IMR-90 (cell line): Measurements from ENCODE around the gene UBE2S. TPM values are rescaled to one million over a fixed set of nuclear protein-coding genes. Genes with fewer than 3 reads are reported as not detected.
A peak's percentile ranks its signal among the peaks of the same experiment; 100 is the strongest.

Experiments
- ATAC-seq: fragments of 200-7000 bp; cut with Tn5 transposase; 2 replicates; pipeline ENCODE4 v1.9.1; 2020; ENCODE audit warnings: low read depth, mild to moderate bottlenecking, moderate library complexity
- BruUV-seq: library from RNA; stranded (reverse); fragments of 400-500 nt; replicated peaks from 2 replicates; lab custom pipeline; 2021; lab: Mats Ljungman, UMichigan
- CTCF ChIA-PET: fragments of 300-600 bp; formaldehyde crosslinking; extraction: SDS; loops from one replicate; lab custom pipeline; 2021; ENCODE audit warnings: antibody characterized with exemption; lab: Yijun Ruan, JAX
- POLR2A ChIA-PET: fragments of 300-600 bp; sonication (Branson Sonifier 250); formaldehyde crosslinking; loops from one replicate; lab custom pipeline; 2022; ENCODE audit warnings: antibody characterized with exemption; ENCODE audit not compliant: unreplicated experiment; lab: Charles Lee
- DNase-seq: peaks from one replicate; pipeline ENCODE4 v3.0.0; 2013
- H2AFZ ChIP-seq: replicated peaks from 2 replicates; pipeline ENCODE3; 2013; ENCODE audit warnings: low read length, mild to moderate bottlenecking; ENCODE audit not compliant: poor library complexity
- H2AK5ac ChIP-seq: 2 replicates; pipeline ENCODE4 v1.6.1; 2013; ENCODE audit warnings: low read depth, low read length, inconsistent platforms
- H2AK9ac ChIP-seq: replicated peaks from 2 replicates; pipeline ENCODE3; 2013; ENCODE audit warnings: mild to moderate bottlenecking, low read depth, low read length, moderate library complexity; ENCODE audit not compliant: poor library complexity
- H2BK120ac ChIP-seq: 2 replicates; pipeline ENCODE4 v1.6.1; 2013; ENCODE audit warnings: low read depth, low read length, inconsistent platforms
- H2BK15ac ChIP-seq: 3 replicates; pipeline ENCODE4 v1.6.1; 2013; ENCODE audit warnings: low read depth, low read length, inconsistent platforms
- H2BK20ac ChIP-seq: 2 replicates; pipeline ENCODE4 v1.6.1; 2013; ENCODE audit warnings: low read depth, mild to moderate bottlenecking, inconsistent platforms, low read length, moderate library complexity
- H2BK5ac ChIP-seq: 2 replicates; pipeline ENCODE4 v1.6.1; 2013; ENCODE audit warnings: mild to moderate bottlenecking, low read depth, low read length, inconsistent platforms; ENCODE audit not compliant: poor library complexity, severe bottlenecking
- H3K14ac ChIP-seq: replicated peaks from 2 replicates; pipeline ENCODE4 v1.6.1; 2013; ENCODE audit warnings: low read depth, low read length, inconsistent platforms
- H3K18ac ChIP-seq: 2 replicates; pipeline ENCODE4 v1.6.1; 2013; ENCODE audit warnings: low read depth, low read length, control low read depth
- H3K23ac ChIP-seq: 2 replicates; pipeline ENCODE4 v1.6.1; 2013; ENCODE audit warnings: low read depth, low read length, inconsistent platforms
- H3K27ac ChIP-seq: 2 replicates; pipeline ENCODE4 v1.5.1; 2013; ENCODE audit warnings: mild to moderate bottlenecking, control low read depth, low read length; ENCODE audit not compliant: insufficient read depth
- H3K27me3 ChIP-seq: 2 replicates; pipeline ENCODE4 v1.6.1; 2013; ENCODE audit warnings: low read length; ENCODE audit not compliant: control insufficient read depth, insufficient read depth
- H3K36me3 ChIP-seq: 2 replicates; pipeline ENCODE4 v1.6.1; 2013; ENCODE audit warnings: low read length, mixed read lengths; ENCODE audit not compliant: control insufficient read depth, insufficient read depth
- H3K4ac ChIP-seq: 2 replicates; pipeline ENCODE4 v1.6.1; 2013; ENCODE audit warnings: low read depth, low read length, inconsistent platforms
- H3K4me1 ChIP-seq: 2 replicates; pipeline ENCODE4 v1.6.1; 2013; ENCODE audit warnings: low read length, mixed read lengths; ENCODE audit not compliant: control insufficient read depth, insufficient read depth
- H3K4me2 ChIP-seq: 2 replicates; pipeline ENCODE4 v1.6.1; 2013; ENCODE audit warnings: low read depth, mild to moderate bottlenecking, control low read depth, low read length, moderate library complexity
- H3K4me3 ChIP-seq: 2 replicates; pipeline ENCODE4 v1.5.1; 2013; ENCODE audit warnings: low read depth, mild to moderate bottlenecking, control low read depth, low read length, moderate library complexity; ENCODE audit not compliant: insufficient read depth
- H3K56ac ChIP-seq: 2 replicates; pipeline ENCODE4 v1.6.1; 2013; ENCODE audit warnings: low read length, inconsistent platforms; ENCODE audit not compliant: insufficient read depth; ENCODE audit errors: extremely low read depth
- H3K79me1 ChIP-seq, 2 experiments: 2 replicates each; pipeline ENCODE4 v1.6.1; 2013; ENCODE audit warnings: low read length in 2 of 2, inconsistent platforms in 1 of 2, low read depth in 1 of 2
- H3K9ac ChIP-seq: 2 replicates; pipeline ENCODE4 v1.6.1; 2013; ENCODE audit warnings: low read depth, low read length, control low read depth
- H3K9me1 ChIP-seq: 2 replicates; pipeline ENCODE4 v1.6.1; 2013; ENCODE audit warnings: low read length, inconsistent platforms; ENCODE audit not compliant: insufficient read depth
- H3K9me3 ChIP-seq: 2 replicates; pipeline ENCODE4 v1.6.1; 2013; ENCODE audit warnings: low read length; ENCODE audit not compliant: control insufficient read depth, insufficient read depth
- H4K20me1 ChIP-seq: 2 replicates; pipeline ENCODE4 v1.6.1; 2013; ENCODE audit warnings: low read length, inconsistent platforms; ENCODE audit not compliant: insufficient read depth
- H4K5ac ChIP-seq: 2 replicates; pipeline ENCODE4 v1.6.1; 2013; ENCODE audit warnings: mild to moderate bottlenecking, low read depth, low read length, control low read depth
- H4K8ac ChIP-seq, 2 experiments: 2 replicates each; pipeline ENCODE4 v1.6.1; 2013; ENCODE audit warnings: low read depth in 2 of 2, low read length in 2 of 2, control low read depth in 1 of 2, inconsistent platforms in 1 of 2
- H4K91ac ChIP-seq: 2 replicates; pipeline ENCODE4 v1.6.1; 2013; ENCODE audit warnings: low read depth, low read length, inconsistent platforms; ENCODE audit not compliant: insufficient read depth
- SMC3 ChIP-seq: fragments of 150-350 bp; IDR thresholded peaks from 2 replicates; pipeline ENCODE4 v1.6.1; 2016; ENCODE audit warnings: low read depth, mild to moderate bottlenecking, antibody characterized with exemption, low read length, moderate library complexity
- WGBS, 2 experiments: methylation state at CpG; one replicate each; pipeline versions ENCODE4 v1.1.5 to v1.1.7; 2013; ENCODE audit warnings: missing lambda C conversion rate in 2 of 2; ENCODE audit not compliant: insufficient read length in 1 of 2; ENCODE audit errors: extremely low coverage in 2 of 2; 5-methylcytosine and 5-hydroxymethylcytosine counted together
- dilution Hi-C: fragments of 300-500 bp; cut with HindIII; formaldehyde crosslinking; loops from one replicate; pipeline ENCODE4 v1.14.3; 2018; ENCODE audit warnings: low sequenced_read_pairs; ENCODE audit not compliant: unreplicated experiment
- in situ Hi-C: fragments of 300-500 bp; cut with MboI; formaldehyde crosslinking; loops from 3 replicates; pipeline ENCODE4 v1.14.3; 2019; ENCODE audit warnings: low sequenced_read_pairs, inconsistent platforms, mixed read lengths
- intact Hi-C: fragments of 100-400 bp; cut with micrococcal nuclease; formaldehyde crosslinking; loops from 2 replicates; pipeline ENCODE4 v1.10.0; 2022
- polyA plus RNA-seq, 3 experiments: library from polyadenylated mRNA; depleted of rRNA; stranded (reverse); fragments of >200 nt; gene quantifications; 2 replicates each; pipeline ENCODE4 v1.2.3, GENCODE V29; 2012; ENCODE audit warnings: low replicate concordance in 1 of 3
- total RNA-seq: library from RNA; depleted of rRNA; stranded (reverse); fragments of >200 nt; gene quantifications from 2 replicates; pipeline ENCODE4 v1.2.3, GENCODE V29; 2012

Gene UBE2S
- total and polyA plus RNA-seq, 2 of the 4 experiments (the other 2 are of a cell fraction), result 69.5 to 104 TPM

DNA sequence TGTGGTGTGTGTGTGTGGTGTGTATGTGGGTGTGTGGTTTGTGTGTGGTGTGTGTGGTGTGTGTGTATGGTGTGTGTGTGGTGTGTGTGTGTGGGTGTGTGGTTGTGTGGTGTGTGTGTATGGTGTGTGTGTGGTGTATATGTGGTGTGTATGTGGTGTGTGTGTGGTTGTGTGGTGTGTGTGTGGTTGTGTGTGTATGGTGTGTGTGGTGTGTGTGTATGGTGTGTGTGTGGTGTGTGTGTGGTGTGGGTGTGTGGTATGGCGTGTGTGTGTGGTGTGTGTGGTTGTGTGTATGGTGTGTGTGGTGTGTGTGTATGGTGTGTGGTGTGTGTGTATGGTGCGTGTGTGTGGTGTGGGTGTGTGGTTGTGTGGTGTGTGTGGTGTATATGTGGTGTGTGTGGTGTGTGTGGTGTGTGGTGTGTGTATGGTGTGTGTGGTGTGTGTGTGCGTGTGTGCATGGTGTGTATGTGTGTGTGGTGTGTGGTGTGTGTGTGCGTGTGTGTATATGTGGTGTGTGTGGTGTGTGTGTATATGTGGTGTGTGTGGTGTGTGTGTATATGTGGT, 26.9 kb upstream of the UBE2S start:
- in situ Hi-C loops, result no loop called here
- dilution Hi-C loops, result no loop called here
- ATAC-seq, result no peak

More for the DNA sequence above, 26.9 kb upstream of the UBE2S start:
- H2AFZ ChIP-seq, result no peak overlapping the region
- H3K4me1 ChIP-seq, result no peaks in the 10 kb centered on the region
- H3K18ac ChIP-seq, result no peak overlapping the region
- BruUV-seq, result no TSS peak
- no peak overlapping the region for H3K4ac ChIP-seq
- H3K14ac ChIP-seq, result no peak overlapping the region
- no peaks in the 10 kb centered on the region for H3K79me1 ChIP-seq
- no peak for TF ChIP-seq SMC3
- H3K9me3 ChIP-seq, result peaks cover 3% of the 10 kb centered on the region
- H3K56ac ChIP-seq, result no peak overlapping the region
- no peak overlapping the region for H4K91ac ChIP-seq
- WGBS, 2 experiments, result 86% methylated on average over 3 of the region's 4 CpGs; no CpG with 5 or more reads in 1 of the 2 experiments
- H3K9ac ChIP-seq, result no peak overlapping the region
- DNase-seq, result no peak
- H3K36me3 ChIP-seq, result no peaks in the 10 kb centered on the region
- H2AK9ac ChIP-seq, result no peak overlapping the region
- ChIA-PET POLR2A (no interaction called here), CTCF (no interaction called here)
- H3K9me1 ChIP-seq, result peaks cover 11% of the 10 kb centered on the region; the same call in 1 of the 2 replicates
- intact Hi-C loops, result no loop called here
- H3K23ac ChIP-seq, result no peak overlapping the region
- H2BK20ac ChIP-seq, result no peak overlapping the region
- peaks cover 23% of the 10 kb centered on the region for H3K27me3 ChIP-seq
- H3K4me3 ChIP-seq, result no peak overlapping the region
- no peak overlapping the region for H4K8ac ChIP-seq
- no peak overlapping the region for H3K27ac ChIP-seq
- no peak overlapping the region for H2BK120ac ChIP-seq
- no peak overlapping the region for H3K4me2 ChIP-seq
- H4K5ac ChIP-seq, result no peak overlapping the region
- H4K20me1 ChIP-seq, result no peaks in the 10 kb centered on the region; the same call in 1 of the 2 replicates
- peak overlapping the region; percentile 95 for H2BK5ac ChIP-seq
- H2BK15ac ChIP-seq, result no peak overlapping the region
- H2AK5ac ChIP-seq, result 0 out of 2 replicates have a peak overlapping the region, but pooled peaks have one; percentile 16
